Kidney epithelial cell (primary cell): ENCODE measurements around the gene RGL3. TPM values are rescaled to one million over a fixed set of nuclear protein-coding genes. Genes with fewer than 3 reads are reported as not detected.

Experiments
- DNase-seq: peaks from one replicate; pipeline ENCODE4 v3.0.0-alpha.2; 2010; ENCODE audit warnings: low read depth
- H3K27me3 ChIP-seq: 2 replicates; pipeline ENCODE4 v1.6.0; 2011; ENCODE audit warnings: low read length; ENCODE audit not compliant: control insufficient read depth, insufficient read depth
- H3K36me3 ChIP-seq: 2 replicates; pipeline ENCODE4 v1.5.1; 2011; ENCODE audit warnings: low read length; ENCODE audit not compliant: control insufficient read depth, insufficient read depth
- H3K4me3 ChIP-seq: 2 replicates; pipeline ENCODE4 v1.5.1; 2011; ENCODE audit warnings: low read depth, mild to moderate bottlenecking, control low read depth, low read length
- CTCF ChIP-seq: IDR thresholded peaks from 2 replicates; pipeline ENCODE4 v1.5.1; 2011; ENCODE audit warnings: mild to moderate bottlenecking, moderate library complexity, low read length, control low read depth, inconsistent platforms; ENCODE audit not compliant: insufficient read depth, poor library complexity, severe bottlenecking
- total RNA-seq: library from RNA; depleted of rRNA; stranded (reverse); fragments of >200 nt; gene quantifications from 2 replicates; pipeline ENCODE4 v1.2.3, GENCODE V29; 2015

RGL3 gene
- total RNA-seq, 1 donor from 2014 or later, result 10.2 TPM

DNA sequence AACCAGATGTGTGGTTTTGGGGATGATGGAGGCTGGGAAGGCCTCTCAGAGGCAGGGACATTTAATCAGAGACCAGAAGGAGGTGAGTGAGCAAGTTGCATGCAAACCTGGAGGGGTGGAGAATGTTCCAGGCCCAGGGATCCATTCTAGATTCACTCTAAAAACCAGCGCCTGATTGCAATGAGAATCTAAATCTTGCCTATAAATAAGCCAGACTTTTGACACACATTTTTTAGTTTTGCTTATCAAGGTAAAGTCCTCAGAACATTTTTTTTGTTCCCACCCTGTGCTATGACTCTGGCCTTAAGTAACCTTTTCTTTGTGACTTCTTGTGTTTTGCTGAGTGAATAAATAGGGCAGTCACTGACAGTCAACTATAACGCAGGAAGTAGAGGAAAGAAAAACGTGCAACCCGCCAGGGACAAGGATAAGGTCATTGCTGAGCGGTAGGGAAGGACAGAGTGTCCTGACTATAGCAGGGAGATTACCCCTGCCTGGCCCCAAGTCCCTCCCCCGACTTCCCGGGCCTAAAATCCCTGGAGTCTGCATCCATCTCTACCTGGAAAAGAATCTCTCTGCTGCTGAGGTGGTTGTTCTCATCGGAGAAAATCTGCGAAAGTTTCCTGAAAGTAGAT is 14.4 kb downstream of the RGL3 start:
- Histone ChIP-seq H3K27me3 (peaks cover 8% of the 10 kb centered on the region), H3K4me3 (no peak overlapping the region), H3K36me3 (no peaks in the 10 kb centered on the region)
- no peak for TF ChIP-seq CTCF
- no peak for DNase-seq

DNA sequence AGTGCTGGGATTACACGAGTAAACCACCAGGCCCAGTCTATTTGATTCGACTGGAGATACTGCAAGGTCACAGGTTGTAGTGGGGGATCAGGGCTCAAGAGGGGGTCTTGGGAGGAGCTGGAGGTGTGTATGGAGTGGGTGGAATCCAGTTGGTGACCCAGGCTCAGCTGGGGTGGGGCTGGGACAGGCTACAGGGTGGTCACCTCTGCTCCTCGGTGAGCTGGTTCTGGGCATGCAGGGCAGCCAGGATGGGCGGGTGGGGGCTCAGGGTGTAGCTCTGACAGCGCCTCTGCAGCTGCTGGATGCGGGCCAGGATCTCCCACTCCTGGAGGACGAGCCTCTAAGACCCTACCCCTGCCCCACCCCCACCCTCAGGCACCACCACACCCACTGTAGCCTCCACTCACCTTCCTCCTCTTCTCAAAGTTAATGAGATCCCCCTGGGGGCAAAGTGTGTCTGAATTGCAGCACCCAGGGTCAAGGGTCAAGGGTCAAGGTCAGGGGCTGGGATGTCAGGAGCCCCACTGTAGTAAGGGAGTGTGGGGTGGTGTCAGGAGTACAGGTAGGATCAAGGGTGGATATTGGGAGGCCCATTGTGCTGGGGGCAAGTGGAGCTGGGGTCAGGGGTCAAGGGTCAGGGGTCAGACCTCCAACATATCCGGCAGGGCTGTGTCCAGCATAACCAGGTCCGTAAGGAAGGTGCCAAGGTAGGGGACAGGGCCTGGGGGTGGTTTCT is 17.1 kb downstream of the RGL3 start:
- H3K4me3 ChIP-seq, result no peak overlapping the region
- TF ChIP-seq CTCF, result no peak
- no peak for DNase-seq
- peaks cover 8% of the 10 kb centered on the region for H3K27me3 ChIP-seq
- no peaks in the 10 kb centered on the region for H3K36me3 ChIP-seq

GRCh38 chr19:11400798-11401197 is 18.3 kb downstream of the RGL3 start:
- no peak for DNase-seq
- H3K36me3 ChIP-seq, result no peaks in the 10 kb centered on the region
- H3K4me3 ChIP-seq, result no peak overlapping the region
- no peaks in the 10 kb centered on the region for H3K27me3 ChIP-seq
- no peak for TF ChIP-seq CTCF

- H3K4me3 ChIP-seq, result no peak overlapping the region
These were observed 19.4 kb downstream of the RGL3 start for GRCh38 chr19:11399667-11400066.

GRCh38 chr19:11397089-11397610 is 22.0 kb downstream of the RGL3 start:
- TF ChIP-seq CTCF, result no peak
- no peaks in the 10 kb centered on the region for H3K36me3 ChIP-seq
- no peak for DNase-seq
- no peaks in the 10 kb centered on the region for H3K27me3 ChIP-seq
- H3K4me3 ChIP-seq, result no peak overlapping the region

More at GRCh38 chr19:11399667-11400066, 19.4 kb downstream of the RGL3 start:
- no peak for TF ChIP-seq CTCF
- no peaks in the 10 kb centered on the region for H3K36me3 ChIP-seq
- DNase-seq, result no peak
- no peaks in the 10 kb centered on the region for H3K27me3 ChIP-seq
